NCI-H2171 (cell line): Measurements from ENCODE around the gene TMEM164.

Source experiments
- DNase-seq: peaks from one replicate; lab custom pipeline; 2025; lab: John Stamatoyannopoulos, UW

Gene TMEM164

DNA sequence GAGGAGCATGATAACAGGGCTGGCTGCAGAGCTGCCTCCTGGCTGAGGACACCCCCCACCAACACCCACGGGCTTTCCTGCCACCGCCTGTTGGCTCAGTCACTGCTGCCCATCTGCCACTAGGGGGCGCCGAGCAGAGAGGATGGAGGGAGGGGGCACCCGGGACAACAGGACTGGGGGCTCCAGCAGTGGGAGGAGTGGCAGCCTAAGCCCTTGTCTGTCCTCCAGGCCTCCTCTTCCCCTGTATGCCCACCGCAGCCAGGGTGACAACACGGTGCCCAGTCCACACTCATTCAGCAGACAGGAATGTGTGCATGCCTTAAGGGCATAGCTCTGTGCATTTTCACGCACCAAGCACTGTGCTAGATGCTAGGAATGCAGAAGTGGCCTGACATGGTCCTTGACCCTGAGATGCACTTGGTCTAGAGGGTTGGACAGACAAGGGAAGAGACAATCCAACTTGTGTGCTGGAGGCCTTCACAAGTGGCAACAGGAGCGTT is 165.1 kb downstream of the TMEM164 start:
- DNase-seq, result no peak

DNA sequence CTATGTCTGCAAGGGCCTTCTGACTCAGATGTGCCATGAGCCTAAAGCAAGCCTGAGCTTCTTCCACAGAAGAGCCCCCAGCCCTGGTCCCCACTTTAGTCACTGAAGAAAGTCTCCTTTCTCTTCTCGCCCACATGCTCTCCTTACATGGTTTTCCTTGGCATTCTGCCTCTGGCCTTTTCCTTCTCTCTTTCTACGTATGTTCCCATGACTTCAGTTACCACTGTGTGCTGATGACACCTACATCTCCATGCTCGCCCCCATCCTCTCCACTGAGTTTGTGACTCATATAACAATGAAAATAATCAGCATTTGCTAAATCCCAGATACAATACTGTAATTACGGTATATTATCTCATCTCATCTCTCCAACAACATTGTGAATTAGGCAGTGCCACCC is 165.7 kb downstream of the TMEM164 start:
- no peak for DNase-seq

DNA sequence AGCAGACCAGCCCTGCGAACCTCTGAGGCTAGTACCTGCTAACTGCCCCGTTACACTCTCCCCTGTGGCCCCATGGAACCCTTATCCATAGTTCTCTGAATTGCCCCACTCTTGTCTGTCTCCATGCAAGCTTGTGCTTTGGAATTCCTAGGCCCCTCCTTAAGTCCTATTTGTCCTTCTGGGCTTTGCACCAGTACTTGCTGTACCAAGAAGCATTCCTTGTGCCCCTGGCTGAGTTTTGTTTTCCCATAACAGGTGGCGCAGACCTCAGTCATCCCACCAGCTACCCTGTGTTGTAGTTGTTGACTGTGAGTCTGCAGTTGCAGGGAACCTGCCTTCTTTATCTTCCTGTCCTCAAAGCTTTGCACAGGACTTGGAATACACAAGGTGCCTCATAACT is 167.1 kb downstream of the TMEM164 start:
- DNase-seq, result no peak

DNA sequence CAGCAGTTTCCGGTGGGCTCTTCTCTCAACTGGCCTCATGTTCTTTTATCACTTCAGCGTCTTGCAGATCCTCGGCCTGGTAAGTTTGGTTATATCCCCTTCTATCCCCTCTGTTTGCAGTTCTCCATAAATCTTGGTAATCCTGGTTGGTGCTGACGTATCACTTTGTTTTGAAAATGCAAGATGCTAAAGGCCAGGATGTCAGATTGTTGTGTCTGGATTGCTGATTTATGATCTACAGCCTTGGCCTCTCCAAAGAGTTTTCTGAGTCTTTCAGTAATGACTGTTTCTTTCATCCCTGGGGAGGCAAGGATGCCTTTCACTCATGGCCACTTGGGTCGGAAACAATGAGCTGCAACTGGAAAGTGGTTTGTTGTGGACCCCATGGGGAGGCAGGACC is 168.5 kb downstream of the TMEM164 start:
- no peak for DNase-seq

DNA sequence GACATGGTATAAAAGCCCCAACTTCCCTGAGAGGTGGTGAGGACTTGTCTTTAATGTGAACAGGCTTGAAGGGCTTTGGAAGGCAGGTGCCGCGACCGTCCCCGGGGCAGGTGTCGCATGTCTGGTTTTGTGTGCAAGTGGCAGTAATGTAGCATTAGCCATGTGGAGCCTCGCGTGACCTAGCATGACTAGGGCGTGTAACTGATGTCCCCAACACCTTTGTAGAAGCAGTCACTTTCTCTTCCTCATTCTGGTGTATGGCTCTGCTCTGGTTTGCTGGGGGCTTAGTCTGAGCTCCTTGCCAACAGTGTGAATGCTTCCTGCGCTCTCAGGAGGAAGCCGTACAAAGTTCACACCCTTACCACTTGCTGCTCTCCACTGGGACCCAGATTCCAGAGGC is 169.3 kb downstream of the TMEM164 start:
- no peak for DNase-seq

DNA sequence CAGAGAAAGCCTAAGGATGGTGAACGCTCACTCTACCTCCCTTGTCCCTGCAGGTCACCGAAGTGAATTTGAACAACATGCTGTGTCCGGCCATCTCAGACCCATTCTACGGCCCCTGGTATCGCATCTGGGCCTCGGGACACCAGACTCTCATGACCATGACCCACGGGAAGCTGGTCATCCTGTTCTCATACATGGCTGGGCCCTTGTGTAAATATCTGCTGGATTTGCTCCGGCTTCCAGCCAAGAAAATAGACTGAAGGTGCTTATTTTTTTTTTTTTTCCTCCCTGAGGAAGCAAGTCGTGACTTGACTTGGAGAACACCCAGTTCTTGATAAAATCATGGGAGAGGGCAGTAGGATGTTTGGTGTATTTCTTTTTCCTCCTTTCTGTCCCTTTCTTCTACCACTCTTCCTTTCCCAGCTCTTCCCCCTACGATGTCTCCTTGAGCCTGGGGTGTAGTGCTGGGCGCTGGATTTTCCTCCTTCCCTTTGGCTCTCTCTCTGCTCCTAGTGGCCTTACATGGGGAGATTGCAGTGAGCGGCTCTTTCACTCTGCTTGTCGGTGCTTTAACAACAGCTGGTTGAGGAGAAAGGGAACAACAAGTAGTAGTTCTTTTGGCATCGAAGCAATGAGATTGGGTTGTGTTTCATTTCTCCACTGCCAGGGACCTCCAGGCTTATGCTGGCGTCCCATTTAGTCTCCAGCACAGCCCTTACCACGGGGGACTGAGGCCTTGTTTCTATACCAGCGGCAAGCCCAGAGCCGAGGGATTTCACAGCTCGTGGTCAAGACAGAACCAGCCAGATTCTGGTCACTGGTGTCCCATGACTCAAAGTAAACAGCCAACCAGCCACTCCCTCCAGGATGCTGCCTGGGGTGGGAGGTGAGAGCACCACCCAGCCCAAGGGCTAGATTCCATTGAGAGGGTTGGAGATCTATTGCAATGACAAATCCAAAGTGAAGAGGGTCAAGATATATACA is 170.6 kb downstream of the TMEM164 start:
- no peak for DNase-seq

DNA sequence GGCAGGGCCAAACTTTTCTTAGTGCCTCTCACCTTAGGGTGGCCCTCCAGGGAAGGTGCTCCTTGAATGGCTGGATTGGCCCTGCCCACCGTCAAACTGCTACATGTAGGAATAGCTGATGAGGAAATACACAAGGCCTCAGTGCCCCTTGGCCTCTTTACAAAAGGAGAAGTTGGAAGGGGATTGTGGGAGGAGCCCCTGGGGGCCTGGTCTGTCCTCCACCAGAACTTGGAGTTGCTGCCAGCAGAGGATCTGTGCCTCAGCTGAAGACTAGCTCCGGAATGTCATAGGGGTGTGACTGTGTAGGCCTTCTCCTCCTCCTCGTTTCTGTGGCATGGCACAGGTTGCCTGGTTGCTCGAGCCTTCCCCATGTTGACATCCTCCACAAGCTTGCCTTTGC is 172.2 kb downstream of the TMEM164 start:
- DNase-seq, result no peak

DNA sequence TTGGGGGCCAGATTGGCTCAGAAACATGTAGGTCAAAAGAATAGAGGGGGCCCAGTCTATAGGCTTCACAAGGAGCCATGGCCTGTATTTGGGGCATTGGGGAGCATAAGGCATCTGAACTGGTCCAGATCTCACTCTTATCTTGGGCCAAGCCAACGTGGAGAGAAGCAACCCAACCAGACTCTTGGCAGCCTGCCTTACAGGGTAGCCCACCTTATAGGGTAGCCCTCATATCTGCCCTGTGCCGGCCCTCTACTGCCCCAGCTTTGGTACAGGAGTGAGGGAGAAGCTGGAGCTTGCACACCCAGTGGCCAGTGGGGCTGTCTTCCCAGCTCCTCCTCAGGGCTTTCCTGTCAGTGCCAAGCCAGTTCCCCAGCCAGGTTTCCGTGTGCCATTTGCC is 172.8 kb downstream of the TMEM164 start:
- DNase-seq, result no peak

DNA sequence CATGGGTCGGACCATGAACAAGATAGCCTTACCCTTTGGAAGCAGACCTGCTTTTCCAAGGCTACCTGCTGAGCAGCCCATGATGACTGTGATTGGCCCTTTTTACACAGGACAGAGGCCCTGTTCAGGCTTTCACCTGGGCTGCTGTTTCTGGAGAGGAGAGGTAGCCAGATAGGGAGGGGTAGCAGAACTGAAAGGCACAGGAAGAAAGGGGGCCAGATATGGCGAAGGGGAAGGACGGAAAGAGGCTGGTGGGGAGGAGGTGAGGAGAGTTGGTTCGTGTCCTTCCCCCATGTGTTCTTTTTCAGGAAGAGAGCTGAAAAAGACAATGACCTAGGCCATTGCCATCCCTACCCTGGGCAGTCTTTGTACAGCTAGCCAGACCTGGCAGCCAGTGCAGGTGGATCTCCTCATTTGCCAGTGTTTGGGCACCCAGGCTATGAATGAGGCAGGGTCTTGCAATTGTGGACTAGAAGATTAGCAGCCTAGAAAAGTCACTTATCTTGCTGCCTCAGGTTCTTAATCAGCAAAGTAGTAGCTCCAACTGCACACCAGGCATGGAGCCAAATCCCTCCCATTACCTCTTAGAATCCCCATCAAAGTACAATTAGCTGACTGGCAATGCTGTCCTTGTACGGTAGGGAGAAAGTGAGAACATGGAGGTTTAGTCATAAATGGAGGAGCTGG is 175.4 kb downstream of the TMEM164 start:
- no peak for DNase-seq

DNA sequence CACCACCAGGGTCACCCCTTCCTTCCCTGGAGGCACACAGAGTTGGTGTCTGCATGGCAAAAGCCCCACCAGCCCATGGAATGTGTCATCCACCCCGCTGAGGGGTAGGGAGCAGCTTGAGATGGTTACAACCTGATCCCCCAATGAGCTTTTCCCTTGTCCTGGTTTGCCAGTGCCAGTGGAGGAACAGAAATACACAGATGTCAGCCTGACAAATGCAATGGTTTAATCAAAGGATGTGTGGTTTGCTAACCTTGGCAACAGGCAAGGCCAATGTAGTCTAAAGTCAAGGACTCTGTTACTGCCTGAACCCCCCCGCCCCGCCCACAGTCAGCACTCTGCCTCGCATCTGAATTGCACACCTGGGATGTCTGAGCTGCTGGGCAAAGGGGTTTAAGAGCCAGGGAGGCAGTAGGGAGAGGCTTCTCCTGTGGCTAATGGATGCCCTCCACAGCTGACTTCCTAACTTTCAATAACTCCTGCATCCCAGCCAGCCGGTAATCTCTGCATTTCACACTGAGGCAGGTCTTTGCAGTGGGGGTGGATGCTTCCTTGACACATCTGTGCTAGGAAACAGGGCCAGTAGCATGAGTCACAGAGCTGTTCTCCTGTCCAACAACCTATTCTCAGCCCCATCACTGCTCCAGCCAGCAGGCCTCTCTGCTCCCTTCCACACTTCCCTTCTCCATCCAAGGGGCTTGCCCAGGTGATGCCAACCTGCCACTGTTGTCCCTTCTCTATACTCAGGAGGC is 177.4 kb downstream of the TMEM164 start:
- no peak for DNase-seq

DNA sequence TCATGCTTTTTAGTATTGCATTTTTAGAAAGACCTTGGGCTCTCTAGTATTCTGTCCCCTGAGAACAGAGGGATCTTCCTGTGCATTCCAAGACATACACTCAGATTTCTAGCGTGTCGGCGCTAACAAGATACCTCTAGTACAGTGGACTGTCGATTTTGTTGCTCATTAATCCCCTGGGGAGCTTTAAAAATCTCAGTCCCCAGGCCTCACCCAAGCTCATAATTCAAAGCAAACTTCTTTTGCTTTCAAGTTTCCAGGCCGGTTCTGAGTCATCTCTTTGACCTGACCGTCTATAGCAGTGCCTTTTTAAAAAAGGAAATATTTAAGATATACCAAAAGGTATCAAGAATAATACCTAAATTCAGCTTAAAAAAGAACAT is 178.0 kb downstream of the TMEM164 start:
- DNase-seq, result no peak

DNA sequence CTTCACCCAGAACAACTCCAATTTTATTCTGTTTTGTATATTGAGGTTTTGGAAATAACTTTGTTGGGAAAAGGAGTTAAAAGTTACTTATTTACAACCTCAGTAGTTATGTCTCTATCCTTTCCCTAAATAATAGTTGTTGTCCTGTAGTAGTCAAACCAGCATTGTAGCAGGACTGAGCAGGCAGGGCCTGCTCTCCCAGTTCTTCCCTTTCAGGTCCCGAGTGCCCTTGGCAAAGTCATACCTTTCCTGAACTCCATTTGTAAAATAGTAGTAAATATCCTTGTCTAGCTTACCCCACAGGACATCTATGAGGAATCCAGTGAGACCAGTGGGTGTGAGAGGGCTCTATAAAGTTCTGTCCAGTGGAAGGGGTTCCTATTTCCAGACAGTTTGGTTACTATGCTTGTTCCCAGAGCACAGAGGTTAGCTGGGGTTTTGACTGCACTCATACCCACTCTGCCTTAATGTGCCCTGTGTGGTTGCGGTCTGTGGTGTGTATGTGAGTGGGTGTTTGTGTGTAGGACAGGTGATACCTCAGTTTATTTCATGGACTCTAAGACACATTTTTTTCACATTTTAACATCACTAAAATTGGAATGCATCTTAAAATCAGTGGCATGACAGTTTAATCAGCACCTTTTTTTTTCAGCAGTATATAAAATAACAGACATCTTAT is 178.7 kb downstream of the TMEM164 start:
- no peak for DNase-seq

DNA sequence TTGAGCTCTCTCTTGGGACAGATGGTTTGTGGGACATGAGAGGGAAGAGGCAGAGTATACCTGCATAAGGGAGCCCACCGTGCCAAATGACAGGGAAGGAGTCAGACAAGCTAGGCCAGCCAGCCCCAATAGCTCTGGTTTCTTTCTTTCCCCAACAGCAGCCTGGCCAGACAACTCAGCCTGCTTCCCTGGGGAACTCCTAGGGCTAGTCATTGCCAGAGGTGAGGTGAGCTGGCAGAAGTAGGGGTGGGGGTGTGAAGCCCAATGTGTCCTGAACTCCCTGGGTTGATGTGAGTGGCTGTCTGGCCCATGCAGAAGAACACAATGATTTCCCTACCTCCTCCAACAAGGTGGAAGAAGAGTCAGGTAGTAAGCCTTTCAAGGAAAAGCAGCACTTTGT is 179.4 kb downstream of the TMEM164 start:
- DNase-seq, result no peak

DNA sequence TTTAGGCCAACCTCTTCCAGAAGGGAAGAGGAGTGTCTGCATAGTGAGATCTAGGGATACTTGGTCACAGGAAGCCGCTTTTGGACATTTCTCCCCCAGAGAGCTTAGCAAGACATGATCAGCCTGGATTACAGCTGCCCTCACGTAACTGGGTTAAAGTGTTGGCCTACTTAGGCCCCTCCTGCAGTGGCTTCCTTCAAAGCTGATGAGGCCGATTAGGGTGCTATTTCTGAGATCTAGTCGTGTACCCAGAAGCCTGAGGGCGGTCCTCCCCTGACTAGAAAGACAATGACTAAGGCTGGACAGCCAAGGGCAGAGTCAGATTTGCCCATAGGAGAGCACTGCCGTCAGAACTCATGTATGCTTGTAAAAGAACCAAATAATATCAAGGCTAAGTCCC is 180.0 kb downstream of the TMEM164 start:
- no peak for DNase-seq

DNA sequence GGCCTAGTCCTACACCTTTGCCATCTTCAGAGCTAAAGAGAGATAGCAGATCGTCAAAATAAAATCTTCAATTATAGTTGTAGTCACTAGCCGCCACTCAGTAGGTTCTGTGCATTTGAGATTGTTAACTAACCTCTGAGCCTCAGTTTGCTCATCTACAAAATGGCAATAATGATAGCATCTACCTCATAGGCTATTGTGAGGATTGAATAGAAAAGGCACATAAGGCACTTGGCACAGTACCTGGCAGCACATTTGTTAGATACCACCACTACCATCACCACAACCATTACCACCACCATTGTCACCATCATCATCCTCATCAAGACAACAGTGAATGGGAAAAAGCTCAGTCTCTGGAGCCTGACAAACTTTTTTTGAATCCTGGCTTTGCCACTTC is 180.4 kb downstream of the TMEM164 start:
- DNase-seq, result no peak

DNA sequence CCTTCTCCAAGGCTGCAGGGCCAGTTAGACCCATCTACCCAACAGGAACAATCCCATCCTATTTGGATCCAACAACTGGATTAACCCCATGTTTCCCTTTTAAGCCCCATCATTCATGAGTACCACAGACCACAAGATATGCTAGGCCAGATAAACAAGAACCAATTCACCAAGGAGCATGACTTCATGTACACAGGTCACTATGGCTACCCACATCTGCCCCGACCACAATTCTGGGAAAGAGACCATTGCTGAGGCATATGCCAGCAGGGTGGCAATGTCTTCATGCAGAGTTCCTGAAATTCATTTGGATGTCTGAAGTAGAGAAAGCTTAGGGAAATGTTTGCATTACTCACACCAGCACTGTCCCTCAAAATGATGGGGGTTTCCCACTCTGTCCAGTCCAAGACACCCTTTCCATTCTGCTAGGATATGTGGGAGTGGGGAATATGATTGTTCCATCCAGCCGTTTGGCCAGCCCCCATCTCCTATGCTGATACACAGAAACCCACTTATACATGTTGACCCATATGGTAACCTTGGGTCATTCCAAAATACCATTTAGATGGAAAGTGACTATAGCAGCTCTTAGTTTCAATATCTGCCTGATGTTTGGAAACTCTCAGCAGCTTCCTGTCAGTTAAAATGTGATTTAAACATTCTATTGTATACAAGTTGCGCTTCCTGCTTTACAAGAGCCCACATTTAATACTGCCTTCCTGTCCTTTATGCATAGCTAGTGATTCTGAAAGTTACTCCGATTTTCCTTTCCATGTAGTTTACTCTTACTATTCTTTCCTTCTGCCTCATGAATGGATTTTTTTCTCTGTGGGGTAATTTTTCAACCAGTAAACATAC is 186.0 kb downstream of the TMEM164 start:
- DNase-seq, result no peak

DNA sequence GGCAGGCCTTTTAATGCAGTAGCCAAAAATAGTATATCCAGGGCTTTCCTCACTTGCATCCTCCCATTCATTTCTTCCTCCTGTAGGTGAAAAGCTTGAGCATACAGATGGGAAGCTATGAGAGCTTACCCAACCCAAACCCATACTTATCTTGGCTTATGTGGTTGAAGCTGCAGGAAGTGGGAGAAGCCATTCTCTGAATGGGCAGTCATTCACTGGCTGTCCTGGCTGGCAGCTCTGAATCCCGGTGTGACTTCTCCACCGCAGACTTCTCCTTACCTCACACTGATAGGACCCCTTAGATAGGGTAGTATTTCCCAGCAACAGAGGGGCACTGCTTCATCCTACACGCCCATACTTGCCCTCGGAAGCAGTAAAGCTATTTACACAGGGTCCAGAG is 189.6 kb downstream of the TMEM164 start:
- DNase-seq, result no peak

DNA sequence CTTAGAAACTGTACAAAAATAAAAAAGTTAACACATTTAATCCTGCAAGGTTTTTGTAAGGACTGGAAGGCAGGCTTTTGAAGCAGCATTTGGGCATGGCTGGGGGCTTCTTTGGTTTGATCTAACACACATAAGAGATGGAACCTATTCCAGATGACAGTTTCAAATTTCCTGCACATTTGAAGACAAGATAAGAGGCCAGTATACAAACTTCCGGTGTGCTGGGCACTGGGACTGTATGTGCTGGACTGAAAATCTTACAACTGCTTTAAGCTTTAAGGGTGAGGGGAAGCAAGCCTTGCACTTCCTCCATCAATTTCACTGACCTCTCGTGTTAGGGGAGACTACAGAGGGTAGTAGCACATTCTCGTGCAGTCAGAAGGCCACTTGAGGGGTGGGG is 192.1 kb downstream of the TMEM164 start:
- DNase-seq, result no peak

DNA sequence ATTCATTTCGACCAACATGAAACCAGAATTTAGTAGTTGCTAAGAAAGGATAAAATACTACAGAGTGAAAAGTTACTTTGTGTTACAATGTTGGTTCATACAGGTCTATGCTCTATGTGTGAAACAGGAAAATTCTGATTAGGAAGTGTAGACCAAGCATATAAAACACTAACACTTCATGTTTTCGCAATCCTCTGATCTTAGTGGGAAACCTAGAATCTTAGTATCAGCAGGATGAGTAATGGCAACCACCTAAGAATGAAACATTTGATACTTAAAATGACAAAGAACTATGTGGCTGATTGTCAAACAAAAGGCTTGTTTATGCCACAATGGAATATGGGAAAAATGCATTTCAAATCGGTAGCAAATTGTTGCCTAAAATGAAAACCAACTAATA is 198.9 kb downstream of the TMEM164 start:
- DNase-seq, result no peak

DNA sequence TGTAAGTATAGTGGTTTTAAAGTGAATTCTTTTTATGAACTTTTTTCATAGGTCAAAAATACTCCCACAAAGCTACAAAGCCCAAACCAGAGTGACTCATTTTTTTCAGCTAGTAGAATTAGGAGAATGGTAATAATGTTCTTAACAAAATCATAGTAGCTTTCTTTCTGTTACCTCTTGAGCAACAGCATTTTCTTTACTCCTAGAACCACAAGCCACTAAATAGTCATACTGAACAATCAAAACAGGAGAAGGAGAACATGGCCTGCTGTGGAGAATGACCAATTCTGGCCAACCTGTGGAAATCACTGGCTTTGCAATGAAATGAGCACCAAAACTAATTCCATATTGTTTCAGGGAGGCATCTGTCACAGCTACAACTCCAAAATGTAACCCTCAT is 202.1 kb downstream of the TMEM164 start:
- DNase-seq, result no peak

DNA sequence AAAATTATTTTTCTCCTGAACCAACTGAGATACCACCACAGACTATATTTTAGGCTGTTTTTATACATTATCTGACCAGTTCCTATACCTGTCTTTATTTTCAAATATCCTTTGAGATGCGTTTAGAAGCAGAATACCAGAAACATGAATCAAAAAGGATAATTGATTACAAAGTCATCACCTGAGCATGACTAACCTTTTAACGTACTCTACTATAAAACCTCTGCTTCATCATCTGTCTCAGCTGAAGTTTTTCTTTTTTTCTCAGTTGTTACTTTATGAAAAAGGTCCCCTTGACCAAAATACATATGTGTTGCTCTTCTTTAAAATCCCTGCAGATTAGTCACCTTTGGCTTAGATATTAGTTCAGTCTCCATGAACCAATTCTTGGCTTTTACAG is 205.2 kb downstream of the TMEM164 start:
- DNase-seq, result no peak
